ENCODE measurements around the gene VBP1.
"Not testable (repeated sequence)": the region's sequence is repeated elsewhere in the genome, so short reads cannot be mapped to it uniquely, and the experiment has no call there.

Gene VBP1

GRCh38 chrX:155267995-155268394, 51.7 kb downstream of the VBP1 start:
- not testable (repeated sequence) for H3K9ac ChIP-seq (ENCODE audit: low read depth, low read length); H3K9me3 ChIP-seq (ENCODE audit: insufficient read depth, low read depth, low read length); H3K27me3 ChIP-seq (ENCODE audit: insufficient read depth, low read length); H3K27ac ChIP-seq (ENCODE audit: low read length); H3K4me3 ChIP-seq (ENCODE audit: low read length); H3K36me3 ChIP-seq (ENCODE audit: insufficient read depth, low read depth, low read length); H3K4me1 ChIP-seq (ENCODE audit: insufficient read depth, low read length)

GRCh38 chrX:155270969-155271368, 54.7 kb downstream of the VBP1 start:
- no peak overlapping the region for H3K27ac ChIP-seq (ENCODE audit: low read length)
- no peaks in the 10 kb centered on the region for H3K4me1 ChIP-seq (ENCODE audit: insufficient read depth, low read length)
- H3K4me3 ChIP-seq (ENCODE audit: low read length) = no peak overlapping the region
- H3K36me3 ChIP-seq (ENCODE audit: insufficient read depth, low read depth, low read length) = no peaks in the 10 kb centered on the region
- no peak overlapping the region for H3K9ac ChIP-seq (ENCODE audit: low read depth, low read length)
- no peaks in the 10 kb centered on the region for H3K9me3 ChIP-seq (ENCODE audit: insufficient read depth, low read depth, low read length)
- no peaks in the 10 kb centered on the region for H3K27me3 ChIP-seq (ENCODE audit: insufficient read depth, low read length)

- no peak overlapping the region for H3K9ac ChIP-seq (ENCODE audit: low read depth, low read length)
- H3K36me3 ChIP-seq (ENCODE audit: insufficient read depth, low read depth, low read length) = no peaks in the 10 kb centered on the region
- H3K27ac ChIP-seq (ENCODE audit: low read length) = no peak overlapping the region
- no peaks in the 10 kb centered on the region; the same call in 1 of the 2 replicates for H3K9me3 ChIP-seq (ENCODE audit: insufficient read depth, low read depth, low read length)
- no peaks in the 10 kb centered on the region for H3K4me1 ChIP-seq (ENCODE audit: insufficient read depth, low read length)
- H3K4me3 ChIP-seq (ENCODE audit: low read length) = no peak overlapping the region
- no peaks in the 10 kb centered on the region for H3K27me3 ChIP-seq (ENCODE audit: insufficient read depth, low read length)
These were observed 63.6 kb downstream of the VBP1 start for GRCh38 chrX:155279873-155280272.

Measured in iPS-20b (cell line).